ENCODE data around the gene ASS1.

ASS1 gene

DNA sequence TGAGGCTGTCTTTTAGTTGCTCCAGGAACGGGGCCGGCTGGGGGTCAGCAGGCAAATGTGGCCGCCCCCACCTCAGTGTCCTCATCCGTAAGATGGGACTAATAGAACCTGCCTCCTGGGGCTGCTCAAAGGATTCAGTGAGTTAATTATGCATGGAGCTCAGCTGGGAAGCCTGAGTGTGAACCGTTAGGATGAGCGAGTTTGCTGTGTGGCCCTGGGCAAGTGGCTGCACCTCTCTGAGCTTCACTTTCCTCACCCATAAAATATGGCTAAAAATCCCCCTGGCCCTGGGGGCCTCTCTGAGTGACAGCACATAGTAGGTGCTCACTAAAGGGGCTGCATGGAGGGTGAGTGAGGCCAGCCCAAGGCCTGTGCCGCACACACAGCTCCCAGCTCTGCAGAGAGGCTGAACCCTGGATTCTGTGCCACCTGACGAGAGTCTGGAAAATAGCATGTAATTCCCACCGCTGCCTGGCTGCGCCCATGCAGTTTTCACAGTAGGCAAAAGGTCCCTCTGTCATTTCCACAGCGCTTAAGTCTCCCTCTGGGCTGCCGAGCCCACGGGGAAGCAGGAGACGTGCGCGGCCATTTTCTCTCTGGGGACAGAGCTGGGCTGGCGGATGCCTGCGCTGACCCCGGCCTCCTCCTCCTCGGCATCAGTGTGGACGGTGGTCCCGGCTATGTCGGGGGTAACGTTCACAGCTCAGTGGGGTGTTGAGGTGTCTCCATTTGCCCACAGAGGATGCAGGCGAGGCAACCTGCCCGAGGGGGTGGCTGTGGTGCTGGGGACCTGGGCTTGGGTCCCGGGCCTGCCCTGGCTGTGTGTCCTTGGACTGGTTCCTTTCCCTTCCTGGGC is 18.2 kb downstream of the ASS1 start:
- Histone ChIP-seq H3K27ac (ENCODE audit: low read length) (no peak overlapping the region), H3K9me3 (ENCODE audit: control insufficient read depth, insufficient read depth, low read length) (no peaks in the 10 kb centered on the region), H3K27me3 (ENCODE audit: control insufficient read depth, insufficient read depth, low read length) (no peaks in the 10 kb centered on the region), H3K36me3 (ENCODE audit: control insufficient read depth, insufficient read depth, low read length) (peaks cover 3% of the 10 kb centered on the region), H3K4me1 (ENCODE audit: control insufficient read depth, insufficient read depth, low read length) (0 out of 2 replicates have a peak, but pooled peaks cover 3% of the 10 kb centered on the region), H3K4me3 (ENCODE audit: low read length) (no peak overlapping the region; the same call in 1 of the 2 replicates)
- no peak for DNase-seq (ENCODE audit: low read depth, low spot score)
- no CpG with 5 or more reads among the region's 27 CpGs for WGBS (ENCODE audit: insufficient coverage, insufficient read length)

DNA sequence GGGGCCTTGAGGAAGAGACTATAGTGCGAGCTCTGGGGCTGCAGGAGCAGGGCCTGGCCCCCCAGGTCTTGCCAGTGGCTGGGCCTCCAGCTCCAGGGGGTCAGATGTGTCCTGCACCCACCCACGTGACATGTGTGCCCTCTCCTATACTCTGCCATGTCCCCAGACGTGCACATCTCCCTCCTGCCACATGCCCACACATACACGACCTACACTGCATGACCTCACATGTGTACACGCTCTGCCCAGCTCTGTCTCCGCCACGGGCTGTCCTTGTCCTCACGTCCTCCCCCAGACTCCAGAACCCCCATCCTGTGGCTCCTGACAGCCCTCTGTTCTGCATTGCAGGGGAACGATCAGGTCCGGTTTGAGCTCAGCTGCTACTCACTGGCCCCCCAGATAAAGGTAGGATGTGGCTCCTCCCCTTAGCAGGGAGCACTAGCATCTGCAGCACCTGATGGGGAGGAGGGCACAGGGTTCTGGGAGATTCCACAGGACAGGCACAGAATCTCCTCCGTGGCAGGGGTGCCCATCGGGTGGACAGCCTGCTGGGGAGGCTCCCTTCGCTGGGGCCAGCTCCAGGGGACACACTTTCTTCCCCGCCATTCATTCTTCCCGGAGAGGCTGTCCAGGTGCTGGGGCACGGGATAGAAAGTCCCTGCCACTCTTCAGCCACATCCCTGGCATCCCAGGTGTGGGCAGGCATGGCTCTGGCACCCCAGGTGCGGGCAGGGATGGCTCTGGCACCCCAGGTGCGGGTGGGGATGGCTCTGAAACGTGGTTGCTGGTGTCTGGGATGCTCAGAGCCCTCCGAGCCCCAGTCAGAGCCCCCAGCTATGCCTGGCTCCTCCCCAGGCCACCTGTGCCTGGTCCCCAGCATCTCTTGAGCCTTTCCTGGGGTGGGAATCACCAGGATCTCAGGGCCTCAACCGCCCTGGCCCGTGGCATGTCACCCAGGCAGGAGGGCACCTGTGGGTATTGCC is 19.3 kb downstream of the ASS1 start:
- no CpG with 5 or more reads among the region's 22 CpGs for WGBS (ENCODE audit: insufficient coverage, insufficient read length)
- Histone ChIP-seq H3K4me1 (ENCODE audit: control insufficient read depth, insufficient read depth, low read length) (0 out of 2 replicates have a peak, but pooled peaks cover 3% of the 10 kb centered on the region), H3K9me3 (ENCODE audit: control insufficient read depth, insufficient read depth, low read length) (no peaks in the 10 kb centered on the region), H3K27ac (ENCODE audit: low read length) (no peak overlapping the region), H3K36me3 (ENCODE audit: control insufficient read depth, insufficient read depth, low read length) (peaks cover 3% of the 10 kb centered on the region), H3K27me3 (ENCODE audit: control insufficient read depth, insufficient read depth, low read length) (no peaks in the 10 kb centered on the region), H3K4me3 (ENCODE audit: low read length) (no peak overlapping the region)
- DNase-seq (ENCODE audit: low read depth, low spot score), result no peak

DNA sequence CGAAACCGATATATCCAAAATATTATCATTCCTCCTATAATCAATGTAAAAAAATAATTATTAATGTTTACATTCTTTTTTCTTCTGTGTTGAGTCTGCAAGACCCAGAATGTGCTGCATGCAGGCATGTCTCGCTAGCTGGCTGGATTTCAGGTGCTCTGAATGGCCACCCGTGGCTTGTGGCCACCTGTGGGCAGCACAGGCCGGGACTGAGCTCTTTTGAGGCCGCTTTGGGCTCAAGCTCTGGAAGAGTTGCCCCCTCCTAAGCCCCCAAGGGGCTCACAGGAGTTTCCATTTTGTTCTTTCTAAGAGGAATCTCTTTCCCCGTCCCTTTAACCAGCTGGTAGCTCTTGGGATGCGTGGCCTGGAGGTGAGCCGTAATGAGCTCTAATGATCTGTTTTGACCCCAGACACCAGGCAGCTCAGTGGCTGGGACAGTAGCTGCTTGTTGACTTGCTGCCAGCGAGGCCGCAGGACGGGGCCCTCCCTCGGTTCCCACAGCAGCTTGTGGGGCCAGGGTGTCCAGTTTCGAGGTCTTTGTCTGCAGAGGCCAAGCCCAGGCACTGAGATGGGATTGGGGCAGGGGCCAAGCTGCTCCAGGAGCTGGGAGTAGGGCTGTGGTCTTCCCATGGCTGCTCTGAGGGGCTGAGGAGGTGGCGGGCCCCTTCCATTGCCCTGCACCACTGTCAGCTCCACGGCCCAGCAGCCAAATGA is 20.8 kb downstream of the ASS1 start:
- peaks cover 3% of the 10 kb centered on the region for H3K36me3 ChIP-seq (ENCODE audit: control insufficient read depth, insufficient read depth, low read length)
- WGBS (ENCODE audit: insufficient coverage, insufficient read length), result 100% methylated on average over 2 of the region's 16 CpGs
- H3K4me3 ChIP-seq (ENCODE audit: low read length), result no peak overlapping the region
- no peak for DNase-seq (ENCODE audit: low read depth, low spot score)
- 0 out of 2 replicates have a peak, but pooled peaks cover 3% of the 10 kb centered on the region for H3K4me1 ChIP-seq (ENCODE audit: control insufficient read depth, insufficient read depth, low read length)
- H3K27me3 ChIP-seq (ENCODE audit: control insufficient read depth, insufficient read depth, low read length), result no peaks in the 10 kb centered on the region
- no peaks in the 10 kb centered on the region for H3K9me3 ChIP-seq (ENCODE audit: control insufficient read depth, insufficient read depth, low read length)
- H3K27ac ChIP-seq (ENCODE audit: low read length), result no peak overlapping the region

DNA sequence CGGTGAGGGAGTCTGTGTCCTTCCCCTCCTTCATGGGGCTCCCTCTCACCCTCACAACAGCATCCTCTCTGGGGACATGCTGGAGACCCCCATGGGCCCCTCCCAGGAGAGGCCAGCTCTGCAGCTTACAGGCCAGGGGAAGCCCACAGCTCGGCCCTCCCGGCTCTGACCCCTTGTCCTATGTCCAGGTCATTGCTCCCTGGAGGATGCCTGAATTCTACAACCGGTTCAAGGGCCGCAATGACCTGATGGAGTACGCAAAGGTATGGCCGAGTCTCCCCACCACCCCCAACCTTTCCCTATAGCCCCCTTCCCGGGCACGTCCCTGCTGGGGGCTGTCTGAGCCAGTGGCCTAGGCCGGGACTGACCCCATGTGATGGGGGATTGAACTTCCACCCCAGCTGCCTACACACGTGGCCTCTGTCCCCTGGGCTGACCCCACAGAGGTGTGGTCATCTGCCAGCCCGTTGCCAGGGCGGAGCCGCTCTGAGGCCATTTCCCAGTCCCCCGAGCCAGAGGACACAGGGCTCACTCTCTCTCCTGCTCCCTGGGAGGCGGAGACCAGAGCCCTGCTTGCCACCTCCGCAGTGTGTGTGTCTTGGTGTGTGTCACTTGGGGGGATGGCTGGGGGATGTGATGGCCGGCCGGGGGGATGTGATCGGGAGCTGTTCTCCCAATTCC is 21.9 kb downstream of the ASS1 start:
- H3K4me3 ChIP-seq (ENCODE audit: low read length), result no peak overlapping the region
- DNase-seq (ENCODE audit: low read depth, low spot score), result no peak
- H3K4me1 ChIP-seq (ENCODE audit: control insufficient read depth, insufficient read depth, low read length), result 0 out of 2 replicates have a peak, but pooled peaks cover 3% of the 10 kb centered on the region
- no peaks in the 10 kb centered on the region for H3K9me3 ChIP-seq (ENCODE audit: control insufficient read depth, insufficient read depth, low read length)
- peaks cover 3% of the 10 kb centered on the region for H3K36me3 ChIP-seq (ENCODE audit: control insufficient read depth, insufficient read depth, low read length)
- H3K27me3 ChIP-seq (ENCODE audit: control insufficient read depth, insufficient read depth, low read length), result no peaks in the 10 kb centered on the region
- no CpG with 5 or more reads among the region's 20 CpGs for WGBS (ENCODE audit: insufficient coverage, insufficient read length)
- H3K27ac ChIP-seq (ENCODE audit: low read length), result no peak overlapping the region

DNA sequence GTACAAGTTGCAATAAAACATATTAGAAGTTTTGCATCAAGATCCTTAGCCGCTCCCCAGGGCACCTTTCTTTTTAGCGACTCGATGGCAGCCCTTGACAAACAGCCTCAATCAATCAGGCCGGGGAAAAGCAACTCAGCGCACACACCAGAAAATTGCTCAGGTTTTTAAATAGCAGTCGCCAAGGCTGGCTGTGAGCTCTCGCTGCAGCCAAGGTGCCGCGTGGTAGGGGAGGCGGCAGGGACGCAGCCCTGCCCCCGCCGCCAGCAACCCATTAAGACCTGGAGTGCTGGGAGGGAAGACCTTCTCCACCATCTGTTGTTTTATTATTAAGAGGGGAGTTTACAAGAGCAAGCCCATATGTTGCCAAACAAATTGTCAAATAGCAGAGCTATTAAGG is 22.6 kb downstream of the ASS1 start:
- no peaks in the 10 kb centered on the region for H3K9me3 ChIP-seq (ENCODE audit: control insufficient read depth, insufficient read depth, low read length)
- no CpG with 5 or more reads among the region's 13 CpGs for WGBS (ENCODE audit: insufficient coverage, insufficient read length)
- H3K36me3 ChIP-seq (ENCODE audit: control insufficient read depth, insufficient read depth, low read length), result peaks cover 3% of the 10 kb centered on the region
- 0 out of 2 replicates have a peak, but pooled peaks cover 3% of the 10 kb centered on the region for H3K4me1 ChIP-seq (ENCODE audit: control insufficient read depth, insufficient read depth, low read length)
- no peak overlapping the region for H3K27ac ChIP-seq (ENCODE audit: low read length)
- no peaks in the 10 kb centered on the region for H3K27me3 ChIP-seq (ENCODE audit: control insufficient read depth, insufficient read depth, low read length)
- DNase-seq (ENCODE audit: low read depth, low spot score), result no peak
- H3K4me3 ChIP-seq (ENCODE audit: low read length), result no peak overlapping the region

DNA sequence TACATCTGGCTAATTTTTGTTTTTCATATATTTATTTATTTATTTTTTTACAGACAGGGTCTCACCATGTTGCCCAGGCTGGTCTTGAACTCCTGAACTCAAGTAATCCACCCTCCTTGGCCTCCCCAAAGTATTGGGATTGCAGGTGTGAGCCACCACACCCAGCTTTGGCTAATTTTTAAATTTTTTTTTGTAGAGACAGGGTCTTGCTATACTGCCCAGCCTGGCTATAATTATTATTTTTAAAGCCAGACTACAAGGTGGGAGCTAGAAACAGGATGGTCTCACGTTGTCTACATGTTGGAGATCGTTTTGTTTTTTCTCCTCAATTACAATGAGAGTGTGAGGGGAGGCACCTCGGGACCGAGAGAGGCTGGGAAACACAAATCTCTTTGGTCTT is 23.8 kb downstream of the ASS1 start:
- WGBS (ENCODE audit: insufficient coverage, insufficient read length), result no CpG with 5 or more reads among the region's 4 CpGs
- Histone ChIP-seq H3K4me3 (ENCODE audit: low read length) (no peak overlapping the region), H3K27me3 (ENCODE audit: control insufficient read depth, insufficient read depth, low read length) (no peaks in the 10 kb centered on the region), H3K27ac (ENCODE audit: low read length) (no peak overlapping the region), H3K36me3 (ENCODE audit: control insufficient read depth, insufficient read depth, low read length) (peaks cover 3% of the 10 kb centered on the region), H3K4me1 (ENCODE audit: control insufficient read depth, insufficient read depth, low read length) (0 out of 2 replicates have a peak, but pooled peaks cover 3% of the 10 kb centered on the region), H3K9me3 (ENCODE audit: control insufficient read depth, insufficient read depth, low read length) (no peaks in the 10 kb centered on the region)
- DNase-seq (ENCODE audit: low read depth, low spot score), result no peak

DNA sequence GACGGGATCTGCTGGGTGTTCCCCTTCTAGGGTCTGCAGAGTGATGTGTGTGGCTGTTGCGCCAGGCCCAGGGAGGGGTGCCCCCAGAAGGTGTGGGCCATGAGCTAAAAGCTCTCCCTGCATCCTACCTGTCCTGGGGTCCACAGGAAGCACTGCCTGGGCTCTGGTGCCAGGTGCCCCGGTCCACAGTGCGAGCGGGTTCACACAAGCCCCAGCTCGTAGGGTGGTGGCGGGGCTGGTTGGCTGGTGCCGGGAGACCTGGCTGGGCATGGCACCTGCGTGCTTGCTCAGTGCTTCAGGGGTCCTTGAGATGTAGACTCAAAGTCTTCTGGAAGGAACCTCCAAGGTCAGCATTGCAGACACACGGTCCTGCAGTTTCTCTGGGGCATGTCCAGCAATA is 25.5 kb downstream of the ASS1 start:
- H3K36me3 ChIP-seq (ENCODE audit: control insufficient read depth, insufficient read depth, low read length), result no peaks in the 10 kb centered on the region
- no peak for DNase-seq (ENCODE audit: low read depth, low spot score)
- peaks cover 7% of the 10 kb centered on the region; the same call in 1 of the 2 replicates for H3K4me1 ChIP-seq (ENCODE audit: control insufficient read depth, insufficient read depth, low read length)
- H3K9me3 ChIP-seq (ENCODE audit: control insufficient read depth, insufficient read depth, low read length), result no peaks in the 10 kb centered on the region
- no peak overlapping the region for H3K27ac ChIP-seq (ENCODE audit: low read length)
- H3K4me3 ChIP-seq (ENCODE audit: low read length), result no peak overlapping the region
- no peaks in the 10 kb centered on the region for H3K27me3 ChIP-seq (ENCODE audit: control insufficient read depth, insufficient read depth, low read length)
- no CpG with 5 or more reads among the region's 10 CpGs for WGBS (ENCODE audit: insufficient coverage, insufficient read length)

DNA sequence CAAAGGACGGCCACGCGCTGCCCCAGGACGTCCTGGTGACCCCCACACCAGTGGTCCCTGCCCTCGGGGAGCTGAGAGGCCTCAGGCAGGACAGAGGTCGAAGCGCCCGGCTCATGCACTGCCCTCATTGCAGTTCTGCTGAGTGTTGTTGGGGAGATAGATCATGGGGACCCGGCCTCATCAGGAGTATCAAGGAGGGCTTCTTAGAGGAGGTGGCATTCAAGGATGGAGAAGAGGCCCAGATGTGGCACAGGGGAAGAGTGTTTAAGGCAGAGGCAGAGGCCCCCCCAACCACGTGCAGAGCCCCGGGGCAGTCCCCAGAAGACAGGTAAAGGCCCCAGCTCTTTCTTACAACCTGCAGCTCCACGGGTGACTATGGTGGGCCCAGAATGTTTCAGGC is 26.2 kb downstream of the ASS1 start:
- H3K36me3 ChIP-seq (ENCODE audit: control insufficient read depth, insufficient read depth, low read length), result no peaks in the 10 kb centered on the region
- H3K4me1 ChIP-seq (ENCODE audit: control insufficient read depth, insufficient read depth, low read length), result peaks cover 7% of the 10 kb centered on the region; the same call in 1 of the 2 replicates
- no peak for DNase-seq (ENCODE audit: low read depth, low spot score)
- H3K9me3 ChIP-seq (ENCODE audit: control insufficient read depth, insufficient read depth, low read length), result no peaks in the 10 kb centered on the region
- no CpG with 5 or more reads among the region's 12 CpGs for WGBS (ENCODE audit: insufficient coverage, insufficient read length)
- no peak overlapping the region for H3K4me3 ChIP-seq (ENCODE audit: low read length)
- no peaks in the 10 kb centered on the region for H3K27me3 ChIP-seq (ENCODE audit: control insufficient read depth, insufficient read depth, low read length)
- H3K27ac ChIP-seq (ENCODE audit: low read length), result no peak overlapping the region

DNA sequence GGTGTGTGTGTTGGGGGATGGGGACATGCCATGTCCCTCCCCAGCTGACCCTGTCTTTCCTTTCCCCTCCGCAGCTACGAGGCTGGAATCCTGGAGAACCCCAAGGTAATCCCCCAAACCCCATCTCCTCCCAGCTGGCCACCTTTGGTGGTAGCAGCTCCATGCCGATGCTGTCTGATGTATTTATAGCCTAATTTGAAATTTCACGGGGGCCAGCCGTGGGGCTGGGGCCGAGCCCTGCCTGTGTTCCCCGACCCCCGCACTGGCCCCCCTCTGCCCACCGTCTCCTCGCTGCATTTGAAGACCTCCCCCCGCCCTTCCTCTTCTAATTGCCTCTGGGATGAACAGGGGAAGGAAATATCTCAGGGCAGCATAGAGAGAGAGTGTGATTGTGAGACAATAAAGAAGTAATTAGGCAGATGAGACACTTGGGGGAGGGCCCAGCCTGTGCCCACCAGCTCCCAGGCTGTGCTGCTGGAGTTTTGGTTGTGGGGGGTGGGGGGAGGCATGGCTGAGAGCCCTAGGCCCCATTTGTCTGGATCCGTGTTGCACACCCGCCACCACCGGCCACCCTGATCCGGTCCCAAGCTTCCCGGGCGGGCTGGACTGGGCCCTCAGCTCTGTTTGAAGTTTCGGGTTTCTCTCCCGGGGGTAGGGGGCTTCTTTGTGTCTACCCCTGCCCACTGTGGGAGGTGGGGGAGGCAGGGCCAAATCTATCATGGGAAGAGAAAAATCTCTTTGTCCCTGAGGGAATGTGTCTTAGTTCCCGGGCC is 26.8 kb downstream of the ASS1 start:
- Histone ChIP-seq H3K4me1 (ENCODE audit: control insufficient read depth, insufficient read depth, low read length) (peaks cover 7% of the 10 kb centered on the region; the same call in 1 of the 2 replicates), H3K27ac (ENCODE audit: low read length) (no peak overlapping the region), H3K4me3 (ENCODE audit: low read length) (no peak overlapping the region), H3K27me3 (ENCODE audit: control insufficient read depth, insufficient read depth, low read length) (no peaks in the 10 kb centered on the region), H3K36me3 (ENCODE audit: control insufficient read depth, insufficient read depth, low read length) (no peaks in the 10 kb centered on the region), H3K9me3 (ENCODE audit: control insufficient read depth, insufficient read depth, low read length) (no peaks in the 10 kb centered on the region)
- WGBS (ENCODE audit: insufficient coverage, insufficient read length), result no CpG with 5 or more reads among the region's 20 CpGs
- DNase-seq (ENCODE audit: low read depth, low spot score), result no peak

All from iPS DF 6.9 (cell line).